SK-N-SH treated with all-trans-retinoic acid at 6 μM for 48 hours (cell line): ENCODE results near the gene ROBO2.

Experiments used
- BACH2 ChIP-seq: fragments of 250-450 bp; sonication (Bioruptor Pico); IDR thresholded peaks from 2 replicates; pipeline ENCODE4 v1.9.0; 2021; ENCODE audit warnings: mild to moderate bottlenecking, borderline replicate concordance
- CSDC2 ChIP-seq: fragments of 250-450 bp; sonication (Bioruptor Pico); IDR thresholded peaks from 2 replicates; pipeline ENCODE4 v1.5.0; 2020; ENCODE audit warnings: mild to moderate bottlenecking, moderate library complexity
- ESRRG ChIP-seq: fragments of 250-450 bp; sonication (Bioruptor Pico); IDR thresholded peaks from 2 replicates; pipeline ENCODE4 v1.6.1; 2021; ENCODE audit warnings: mild to moderate bottlenecking
- TOX ChIP-seq: fragments of 250-450 bp; sonication (Bioruptor Pico); IDR thresholded peaks from 2 replicates; pipeline ENCODE4 v1.8.0; 2021; ENCODE audit warnings: mild to moderate bottlenecking, moderate library complexity, borderline replicate concordance
- ZFP30 ChIP-seq: fragments of 450-650 bp; formaldehyde crosslinking; IDR thresholded peaks from 2 replicates; pipeline ENCODE4 v1.5.0; 2022; ENCODE audit warnings: mild to moderate bottlenecking, moderate library complexity
- ZNF70 ChIP-seq: fragments of 450-650 bp; formaldehyde crosslinking; IDR thresholded peaks from 2 replicates; pipeline ENCODE4 v1.5.0; 2020; ENCODE audit warnings: mild to moderate bottlenecking, moderate library complexity
- TF ChIP-seq, protein P1 (sequence below): fragments of 250-450 bp; sonication (Bioruptor Pico); IDR thresholded peaks from 2 replicates; pipeline ENCODE4 v1.8.0; 2020; ENCODE audit warnings: mild to moderate bottlenecking, moderate library complexity, borderline replicate concordance
- TF ChIP-seq, protein P2 (sequence below): fragments of 250-450 bp; sonication (Bioruptor Pico); IDR thresholded peaks from 2 replicates; pipeline ENCODE4 v1.5.1; 2020; ENCODE audit warnings: low read depth, mild to moderate bottlenecking, moderate library complexity

DNA sequence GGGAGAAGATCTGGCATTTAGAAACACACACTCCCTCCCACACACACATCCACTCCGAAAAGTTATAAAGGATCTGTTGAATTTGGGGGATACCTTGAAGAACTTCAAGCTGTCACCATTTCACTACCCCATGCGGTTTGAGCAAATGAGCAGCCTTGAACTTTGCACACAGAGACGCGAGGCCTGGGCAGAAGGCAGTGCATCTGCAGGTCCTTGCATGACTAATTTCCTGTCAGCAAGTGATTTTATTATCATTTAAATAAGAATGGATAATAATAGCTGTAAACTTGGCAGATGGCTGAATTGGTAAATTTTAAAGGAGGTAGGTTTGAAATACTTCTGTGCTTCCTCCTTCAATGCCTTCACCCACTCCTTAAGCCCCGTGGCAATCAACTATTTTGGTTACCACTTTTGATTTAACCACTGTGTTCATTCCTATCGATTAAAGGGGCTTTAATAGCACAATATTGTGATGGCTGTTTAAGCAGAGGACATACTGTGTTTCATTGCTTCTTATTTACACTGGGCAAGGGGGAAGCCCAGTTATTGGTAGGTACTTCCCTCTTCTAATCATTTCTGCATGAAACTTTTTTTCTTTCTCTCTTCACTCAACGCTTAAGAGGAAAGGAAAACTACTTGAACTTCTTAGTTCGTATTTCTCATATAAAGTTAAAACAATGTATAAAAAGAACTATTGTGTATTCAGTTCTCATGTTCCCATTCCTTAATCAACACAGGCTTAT, 108.1 kb downstream of the ROBO2 start:
- TF ChIP-seq, protein P1, sequence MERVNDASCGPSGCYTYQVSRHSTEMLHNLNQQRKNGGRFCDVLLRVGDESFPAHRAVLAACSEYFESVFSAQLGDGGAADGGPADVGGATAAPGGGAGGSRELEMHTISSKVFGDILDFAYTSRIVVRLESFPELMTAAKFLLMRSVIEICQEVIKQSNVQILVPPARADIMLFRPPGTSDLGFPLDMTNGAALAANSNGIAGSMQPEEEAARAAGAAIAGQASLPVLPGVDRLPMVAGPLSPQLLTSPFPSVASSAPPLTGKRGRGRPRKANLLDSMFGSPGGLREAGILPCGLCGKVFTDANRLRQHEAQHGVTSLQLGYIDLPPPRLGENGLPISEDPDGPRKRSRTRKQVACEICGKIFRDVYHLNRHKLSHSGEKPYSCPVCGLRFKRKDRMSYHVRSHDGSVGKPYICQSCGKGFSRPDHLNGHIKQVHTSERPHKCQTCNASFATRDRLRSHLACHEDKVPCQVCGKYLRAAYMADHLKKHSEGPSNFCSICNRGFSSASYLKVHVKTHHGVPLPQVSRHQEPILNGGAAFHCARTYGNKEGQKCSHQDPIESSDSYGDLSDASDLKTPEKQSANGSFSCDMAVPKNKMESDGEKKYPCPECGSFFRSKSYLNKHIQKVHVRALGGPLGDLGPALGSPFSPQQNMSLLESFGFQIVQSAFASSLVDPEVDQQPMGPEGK (CRISPR knock-in tag) = no peak
- TF ChIP-seq TOX (CRISPR knock-in tag) (no peak), CSDC2 (no peak), BACH2 (no peak), ZNF70 (no peak), ESRRG (CRISPR knock-in tag) (no peak), ZFP30 (CRISPR knock-in tag) (no peak)
- TF ChIP-seq, protein P2, sequence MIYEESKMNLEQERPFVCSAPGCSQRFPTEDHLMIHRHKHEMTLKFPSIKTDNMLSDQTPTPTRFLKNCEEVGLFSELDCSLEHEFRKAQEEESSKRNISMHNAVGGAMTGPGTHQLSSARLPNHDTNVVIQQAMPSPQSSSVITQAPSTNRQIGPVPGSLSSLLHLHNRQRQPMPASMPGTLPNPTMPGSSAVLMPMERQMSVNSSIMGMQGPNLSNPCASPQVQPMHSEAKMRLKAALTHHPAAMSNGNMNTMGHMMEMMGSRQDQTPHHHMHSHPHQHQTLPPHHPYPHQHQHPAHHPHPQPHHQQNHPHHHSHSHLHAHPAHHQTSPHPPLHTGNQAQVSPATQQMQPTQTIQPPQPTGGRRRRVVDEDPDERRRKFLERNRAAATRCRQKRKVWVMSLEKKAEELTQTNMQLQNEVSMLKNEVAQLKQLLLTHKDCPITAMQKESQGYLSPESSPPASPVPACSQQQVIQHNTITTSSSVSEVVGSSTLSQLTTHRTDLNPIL (CRISPR knock-in tag) = no peak
